RPMI8226 (cell line): ENCODE data around the gene ZDHHC5.
"Not testable (repeated sequence)": the region's sequence is repeated elsewhere in the genome, so short reads cannot be mapped to it uniquely, and the experiment has no call there.

Experiments used
- DNase-seq: peaks from one replicate; pipeline ENCODE4 v3.0.0-alpha.2; 2015

Gene ZDHHC5

DNA sequence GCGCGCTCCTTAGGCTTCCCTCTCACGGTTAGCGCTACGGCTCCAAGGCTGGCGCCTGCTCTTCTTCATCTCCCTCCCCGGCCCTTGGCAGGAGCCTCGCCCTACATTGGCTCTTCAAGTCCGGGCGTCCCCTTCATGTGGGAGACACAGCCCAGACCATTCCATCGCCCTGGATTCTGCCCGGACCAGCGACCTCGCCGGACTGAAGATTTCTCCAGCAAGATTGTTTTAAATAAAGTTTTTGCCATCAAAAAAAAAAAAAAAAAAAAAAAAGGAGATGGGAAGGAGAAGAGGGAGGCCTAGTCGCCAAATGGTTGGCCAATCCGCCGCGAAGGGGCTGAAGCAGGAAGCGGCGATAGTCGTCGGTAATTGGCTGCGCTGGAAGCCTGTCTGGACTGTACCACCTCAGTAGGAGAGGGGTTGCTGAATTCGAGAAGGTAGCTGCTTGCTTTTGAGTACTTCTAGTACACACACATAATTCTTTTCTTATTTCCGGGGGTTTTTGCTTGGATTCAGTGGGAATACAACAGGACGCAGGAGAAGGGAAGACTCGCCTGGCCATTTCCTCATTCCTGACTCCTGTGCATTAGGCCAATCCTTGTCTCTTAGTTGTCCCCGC, 688 bp upstream of the ZDHHC5 start:
- peak; percentile 99 for DNase-seq

- DNase-seq: peak; percentile 63
These were observed 494 bp downstream of the ZDHHC5 start for GRCh38 chr11:57668434-57668782.

DNA sequence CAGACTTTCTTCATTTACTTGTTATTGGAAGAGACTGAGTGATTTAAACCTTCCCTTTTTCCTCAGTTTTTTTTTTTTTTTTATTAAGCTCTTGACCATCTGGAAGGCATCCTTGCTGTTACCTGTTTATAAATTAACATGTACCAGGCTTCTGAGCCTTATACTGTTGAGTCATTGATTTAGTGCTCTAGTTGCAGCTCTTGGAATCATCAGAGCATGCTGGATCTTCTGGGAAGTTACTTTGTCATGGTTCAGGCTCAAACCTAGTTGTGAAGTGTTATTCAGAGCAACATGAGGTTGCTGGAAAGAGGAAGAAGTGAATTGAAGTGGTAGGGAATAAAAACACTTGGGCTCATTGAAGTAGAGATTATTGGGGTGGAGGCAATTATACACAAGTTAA, 6.3 kb downstream of the ZDHHC5 start:
- no peak for DNase-seq

GRCh38 chr11:57675176-57675941, 7.4 kb downstream of the ZDHHC5 start:
- no peak for DNase-seq

GRCh38 chr11:57679396-57679795, 11.5 kb downstream of the ZDHHC5 start:
- DNase-seq: no peak

DNA sequence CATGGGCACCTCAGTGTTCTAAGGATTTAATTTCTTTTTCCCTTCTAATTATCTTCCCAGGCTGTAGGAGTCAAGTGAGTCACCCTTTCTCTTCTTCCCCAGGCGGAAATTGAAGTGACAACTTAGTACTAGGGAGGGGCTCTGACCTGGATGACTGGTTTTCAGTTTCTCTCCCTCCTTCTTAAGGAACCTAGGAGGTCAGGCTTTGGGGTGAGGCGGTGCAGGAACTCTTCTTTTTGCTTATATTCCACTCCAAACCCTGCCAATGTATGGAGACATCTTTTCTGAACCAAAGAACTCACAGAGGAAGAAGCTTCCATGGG, 12.6 kb downstream of the ZDHHC5 start:
- DNase-seq: no peak

GRCh38 chr11:57681168-57681567, 13.3 kb downstream of the ZDHHC5 start:
- DNase-seq: no peak

DNA sequence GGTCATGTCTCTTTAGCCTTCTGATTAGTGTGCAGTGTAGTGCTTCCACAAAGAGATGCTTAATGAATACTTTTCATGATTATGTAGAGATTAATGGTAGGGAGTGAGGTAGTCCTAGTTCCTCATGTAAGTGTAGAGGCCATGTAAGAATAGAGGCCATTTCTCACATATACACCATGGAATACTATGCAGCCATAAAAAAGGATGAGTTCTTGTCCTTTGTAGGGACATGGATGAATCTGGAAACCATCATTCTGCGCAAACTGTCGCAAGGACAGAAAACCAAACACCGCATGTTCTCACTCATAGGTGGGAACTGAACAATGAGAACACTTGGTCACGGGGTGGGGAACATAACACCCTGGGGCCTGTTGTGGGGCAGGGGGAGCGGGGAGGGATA, 22.6 kb downstream of the ZDHHC5 start:
- not testable (repeated sequence) for DNase-seq

GRCh38 chr11:57698843-57699365, 31.0 kb downstream of the ZDHHC5 start:
- DNase-seq: no peak

DNA sequence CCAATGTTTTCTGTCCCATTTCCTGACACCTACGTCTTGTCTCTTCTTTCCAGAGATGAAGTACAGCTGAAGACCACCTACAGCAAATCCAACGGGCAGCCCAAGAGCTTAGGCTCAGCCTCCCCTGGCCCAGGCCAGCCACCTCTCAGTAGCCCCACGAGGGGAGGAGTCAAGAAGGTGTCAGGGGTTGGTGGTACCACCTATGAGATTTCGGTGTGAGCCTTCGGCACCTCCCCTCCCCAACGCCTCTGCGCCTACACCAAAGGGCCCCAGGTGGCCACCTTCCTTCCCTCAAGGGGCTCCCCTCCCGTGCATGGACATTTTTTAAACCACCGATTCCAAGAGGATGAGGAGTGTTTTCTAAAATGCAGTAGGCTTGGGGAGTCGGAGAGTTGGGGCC, 31.9 kb downstream of the ZDHHC5 start:
- DNase-seq: no peak

GRCh38 chr11:57700425-57700824, 32.5 kb downstream of the ZDHHC5 start:
- DNase-seq: no peak

GRCh38 chr11:57703341-57703740, 35.4 kb downstream of the ZDHHC5 start:
- no peak for DNase-seq

DNA sequence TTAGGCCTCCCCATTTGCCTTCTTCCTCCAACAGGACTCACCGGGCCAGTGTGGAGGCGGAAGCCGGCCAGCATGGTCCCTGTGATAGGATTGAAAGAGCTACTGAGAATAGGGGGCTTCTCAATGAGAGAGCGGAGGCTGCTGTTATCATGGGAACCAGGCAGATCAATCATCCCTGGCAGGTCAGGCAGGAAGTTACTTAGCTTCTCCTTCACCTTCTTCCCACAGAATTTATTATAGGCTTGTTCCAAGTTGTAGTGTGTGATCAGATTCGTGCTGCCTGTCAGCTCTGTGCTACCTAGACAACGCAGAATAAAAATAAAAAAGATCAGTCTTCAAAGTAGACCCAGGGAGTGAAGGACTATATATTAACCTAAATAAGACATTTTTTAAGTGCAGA, 37.0 kb downstream of the ZDHHC5 start:
- DNase-seq: no peak

DNA sequence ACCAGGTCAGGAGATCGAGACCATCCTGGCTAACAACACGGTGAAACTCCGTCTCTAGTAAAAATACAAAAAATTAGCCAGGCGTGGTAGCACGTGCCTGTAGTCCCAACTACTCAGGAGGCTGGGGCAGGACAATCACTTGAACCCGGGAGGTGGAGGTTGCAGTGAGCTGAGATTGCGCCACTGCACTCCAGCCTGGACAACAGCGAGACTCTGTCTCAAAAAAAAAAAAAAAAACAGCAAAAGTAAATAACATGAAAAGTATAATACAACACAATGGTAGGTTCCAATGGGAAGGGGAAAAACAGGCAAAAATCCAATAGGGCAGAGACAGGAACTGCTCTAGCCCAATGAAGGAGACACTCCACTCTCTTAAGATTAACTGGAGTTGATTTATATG, 37.5 kb downstream of the ZDHHC5 start:
- DNase-seq: not testable (repeated sequence)

DNA sequence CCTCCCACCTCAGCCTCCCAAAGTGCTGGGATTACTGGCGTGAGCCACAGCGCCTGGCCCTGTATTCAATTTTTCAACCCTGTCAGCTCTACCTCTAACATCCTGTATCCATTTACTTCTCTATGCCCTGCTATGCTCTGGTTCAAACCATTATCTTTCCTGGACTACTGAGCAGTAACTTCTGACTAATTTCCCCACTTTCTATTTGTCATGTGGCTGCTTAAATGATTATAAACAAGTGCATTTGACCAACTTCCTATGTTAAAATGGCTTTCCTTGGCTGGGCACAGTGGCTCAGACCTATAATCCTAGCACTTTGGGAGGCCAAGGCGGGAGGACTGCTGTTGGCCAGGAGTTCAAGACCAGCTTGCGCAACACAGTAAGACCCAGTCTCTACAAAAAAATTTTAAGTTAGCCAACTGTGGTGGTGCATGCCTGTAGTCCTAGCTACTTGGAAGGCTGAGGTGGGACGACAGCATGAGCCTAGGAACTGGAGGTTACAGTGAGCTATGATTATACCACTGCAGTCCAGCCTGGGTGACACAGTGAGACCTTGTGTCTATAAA, 42.0 kb downstream of the ZDHHC5 start:
- no peak for DNase-seq

DNA sequence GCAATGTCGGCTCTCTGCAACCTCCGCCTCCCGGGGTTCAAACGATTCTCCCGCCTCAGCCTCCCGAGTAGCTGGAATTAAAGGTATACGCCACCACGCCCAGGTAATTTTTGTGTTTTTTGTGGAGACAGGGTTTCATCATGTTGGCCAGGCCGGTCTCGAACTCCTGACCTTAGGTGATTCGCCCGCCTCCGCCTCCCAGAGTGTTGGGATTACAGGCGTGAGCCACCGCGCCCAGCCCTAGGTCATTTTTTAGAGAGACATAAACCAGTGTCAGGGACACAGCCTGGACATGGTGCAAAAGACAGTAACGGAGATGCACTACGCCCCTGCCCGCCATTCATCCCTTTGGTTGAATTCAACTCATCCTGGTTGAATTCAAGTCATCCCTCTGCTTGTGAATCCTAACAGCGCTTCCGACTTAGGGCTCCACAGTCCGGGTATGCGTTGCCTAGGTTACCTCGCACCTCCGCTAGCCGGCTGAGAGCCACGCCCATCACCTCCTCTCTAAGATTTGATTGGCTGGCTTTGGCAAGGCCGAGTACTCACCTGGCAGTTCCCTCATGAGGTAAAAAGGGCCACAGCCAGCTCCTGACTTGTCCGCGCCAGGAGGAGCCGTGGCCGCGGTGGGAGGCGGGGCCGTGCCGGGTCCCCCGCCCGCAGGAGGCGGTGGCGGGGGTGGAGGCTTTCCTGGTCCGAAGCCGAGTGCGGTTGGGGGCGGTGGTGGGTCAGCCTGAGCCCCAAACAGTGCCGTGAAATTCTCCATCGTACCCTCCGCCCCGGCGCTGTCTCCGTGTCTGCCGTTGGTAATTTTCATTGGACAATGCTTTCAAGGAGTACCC, 43.7 kb downstream of the ZDHHC5 start, which contains the start of gene MED19:
Gene MED19 (minus strand): TSS at position 802 of the 842 bp plus-strand sequence. CDS start 36 bp downstream, at position 766.
- peak; percentile 98 for DNase-seq

- DNase-seq: peak; percentile 98
These were observed 44.6 kb downstream of the ZDHHC5 start, which contains the start of gene TMX2 for GRCh38 chr11:57712256-57713150. TMX2 (plus strand) TSS chr11:57712593; CDS start chr11:57712619, 26 bp downstream.

GRCh38 chr11:57713835-57714234, 45.9 kb downstream of the ZDHHC5 start:
- DNase-seq: no peak

- not testable (repeated sequence) for DNase-seq
These were observed 48.8 kb downstream of the ZDHHC5 start for GRCh38 chr11:57716726-57717125.

DNA sequence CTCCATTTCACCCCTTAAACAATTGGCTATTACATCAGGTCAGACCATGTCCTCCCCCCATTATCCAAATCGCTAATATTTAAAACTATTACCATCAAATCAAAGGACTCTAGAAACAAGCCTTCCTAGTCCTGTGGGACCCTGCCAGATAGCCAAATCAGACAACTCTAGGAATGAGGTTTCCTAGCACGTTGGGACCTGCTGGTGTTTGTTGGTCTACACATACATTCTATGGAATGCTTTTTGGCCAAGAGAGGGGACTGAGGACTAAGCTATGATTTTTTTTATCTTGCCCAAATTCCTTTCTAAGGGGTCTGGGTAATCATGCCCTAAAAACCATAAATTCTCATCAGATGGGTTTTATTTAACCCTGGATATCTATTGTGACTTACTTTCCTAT, 59.3 kb downstream of the ZDHHC5 start:
- DNase-seq: no peak

- no peak for DNase-seq
These were observed 60.9 kb downstream of the ZDHHC5 start for GRCh38 chr11:57728829-57729228.

- DNase-seq: no peak
These were observed 61.6 kb downstream of the ZDHHC5 start for GRCh38 chr11:57729479-57729878.
